ENCODE measurements around the gene A1BG. TPM values are rescaled to one million over a fixed set of nuclear protein-coding genes. Genes with fewer than 3 reads are reported as not detected.

The A1BG gene
- total RNA-seq, 1 experiment from 2014 or later: 47.4 TPM

GRCh38 chr19:58382997-58383603, 29.8 kb upstream of the A1BG start:
- TF ChIP-seq CTCF (IDR thresholded peaks at IDR 0.05) (no peak), REST (IDR thresholded peaks at IDR 0.05; ENCODE audit: insufficient read depth in 1 of 2, low read depth in 2 of 2, low read length in 1 of 2) (no peak), SIN3A (IDR thresholded peaks at IDR 0.05; ENCODE audit: borderline replicate concordance, insufficient read depth, low read depth, low read length) (no peak)
- Histone ChIP-seq H3K4me3 (ENCODE audit: low read depth in 2 of 2, low read length in 2 of 2) (no peak overlapping the region), H3K36me3 (ENCODE audit: control insufficient read depth, insufficient read depth, low read length) (peaks cover 9% of the 10 kb centered on the region), H3K27ac (ENCODE audit: low read length) (no peak overlapping the region), H3K27me3 (ENCODE audit: control insufficient read depth, insufficient read depth, low read length) (no peaks in the 10 kb centered on the region), H3K9me3 (ENCODE audit: control insufficient read depth, insufficient read depth, low read depth, low read length) (no peaks in the 10 kb centered on the region), H3K4me1 (ENCODE audit: control insufficient read depth, insufficient read depth, low read length) (peaks cover 35% of the 10 kb centered on the region)
- POLR2A ChIA-PET: interaction anchor here (0.6 kb wide), 1 partner anchor 153 kb away, joined by 3 read pairs; no protein-coding TSS in a partner anchor
- DNase-seq (ENCODE audit: low read depth, low spot score) (no peak), ATAC-seq (no peak)
- CTCF ChIA-PET: no interaction called here
- intact Hi-C loops (cut with micrococcal nuclease; ENCODE audit: unreplicated experiment) (no loop called here), in situ Hi-C loops (cut with HindIII; ENCODE audit: low pct_unique_long_range_greater_than_20kb, low sequenced_read_pairs) (no loop called here)
- BruUV-seq (replicated peaks): no TSS peak

- H3K4me3 ChIP-seq (ENCODE audit: low read depth in 2 of 2, low read length in 2 of 2): peak overlapping the region; percentile 64 to 94
- DNase-seq (ENCODE audit: low read depth, low spot score) (no peak), ATAC-seq (no peak)
- TF ChIP-seq POLR2AphosphoS5 (IDR thresholded peaks at IDR 0.05; ENCODE audit: low read depth, low read length): no peak
- no peak for TF ChIP-seq TCF7L2 (IDR thresholded peaks at IDR 0.05; ENCODE audit: low read depth, low read length)
- no peak for TF ChIP-seq REST (IDR thresholded peaks at IDR 0.05; ENCODE audit: insufficient read depth in 1 of 2, low read depth in 2 of 2, low read length in 1 of 2)
- no peak for TF ChIP-seq SIN3A (IDR thresholded peaks at IDR 0.05; ENCODE audit: borderline replicate concordance, insufficient read depth, low read depth, low read length)
- no peak for TF ChIP-seq CTCF (IDR thresholded peaks at IDR 0.05)
- no peaks in the 10 kb centered on the region for H3K9me3 ChIP-seq (ENCODE audit: control insufficient read depth, insufficient read depth, low read depth, low read length)
- no peaks in the 10 kb centered on the region for H3K27me3 ChIP-seq (ENCODE audit: control insufficient read depth, insufficient read depth, low read length)
- BruUV-seq (replicated peaks): TSS peak; percentile 74
- ChIA-PET POLR2A (interaction anchor here (0.6 to 1.0 kb wide), 7 partner anchors 12 to 333 kb away, joined by 3 to 7 read pairs (median 4); no protein-coding TSS in a partner anchor), CTCF (no interaction called here)
- intact Hi-C loops (cut with micrococcal nuclease; ENCODE audit: unreplicated experiment): no loop called here
- in situ Hi-C loops (cut with HindIII; ENCODE audit: low pct_unique_long_range_greater_than_20kb, low sequenced_read_pairs): no loop called here
- H3K4me1 ChIP-seq (ENCODE audit: control insufficient read depth, insufficient read depth, low read length): peaks cover 32% of the 10 kb centered on the region
- H3K27ac ChIP-seq (ENCODE audit: low read length): peak overlapping the region; percentile 89
- no peaks in the 10 kb centered on the region for H3K36me3 ChIP-seq (ENCODE audit: control insufficient read depth, insufficient read depth, low read length)
These were observed 28.3 kb upstream of the A1BG start for GRCh38 chr19:58381460-58382212.

Measured in Panc1 (cell line).